ENCODE measurements around the gene RFT1. TPM values are rescaled to one million over a fixed set of nuclear protein-coding genes. Genes with fewer than 3 reads are reported as not detected.

RFT1 gene
- total RNA-seq, 1 experiment from 2014 or later = 26.3 TPM

GRCh38 chr3:53082736-53083135, 47.5 kb downstream of the RFT1 start (continued):
- no peak for TF ChIP-seq AR (CRISPR knock-in tag; IDR thresholded peaks at IDR 0.05)
- no peak for TF ChIP-seq SMAD3 (CRISPR knock-in tag; IDR thresholded peaks at IDR 0.05; ENCODE audit: borderline replicate concordance)
- TF ChIP-seq TCF7 (CRISPR knock-in tag; IDR thresholded peaks at IDR 0.05; ENCODE audit: low read depth) = no peak
- no peak for TF ChIP-seq NR2C2 (CRISPR knock-in tag; IDR thresholded peaks at IDR 0.05)
- no peak for TF ChIP-seq FOXJ3 (CRISPR knock-in tag; IDR thresholded peaks at IDR 0.05; ENCODE audit: borderline replicate concordance)
- TF ChIP-seq ZNF232 (CRISPR knock-in tag; IDR thresholded peaks at IDR 0.05) = no peak
- no peak for TF ChIP-seq MLX (CRISPR knock-in tag; IDR thresholded peaks at IDR 0.05)

- DNase-seq (ENCODE audit: low spot score) (no peak), ATAC-seq (no peak)
- POLR2A ChIA-PET = no interaction called here
- no peaks in the 10 kb centered on the region for H3K36me3 Mint-ChIP-seq
- TF ChIP-seq NFATC4 (CRISPR knock-in tag; IDR thresholded peaks at IDR 0.05) = no peak
- CTCF ChIA-PET = no interaction called here
- no peaks in the 10 kb centered on the region for H3K9me3 Mint-ChIP-seq
- no peak overlapping the region for H3K4me3 Mint-ChIP-seq
- H3K27ac Mint-ChIP-seq = no peak overlapping the region
- no peaks in the 10 kb centered on the region for H3K4me1 Mint-ChIP-seq
- no peaks in the 10 kb centered on the region for H3K27me3 Mint-ChIP-seq (ENCODE audit: low read depth)
These were observed 48.9 kb downstream of the RFT1 start for GRCh38 chr3:53081318-53081717.

GRCh38 chr3:53080612-53081205, 49.5 kb downstream of the RFT1 start:
- Mint-ChIP-seq H3K4me3 (no peak overlapping the region), H3K4me1 (no peaks in the 10 kb centered on the region), H3K27me3 (ENCODE audit: low read depth) (no peaks in the 10 kb centered on the region), H3K27ac (no peak overlapping the region), H3K36me3 (no peaks in the 10 kb centered on the region), H3K9me3 (no peaks in the 10 kb centered on the region)
- no peak for ATAC-seq
- DNase-seq (ENCODE audit: low spot score) = no peak
- ChIA-PET CTCF (interaction anchor here (1.2 to 1.3 kb wide), 2 partner anchors 11 to 29 kb away, joined by 4 to 6 read pairs; no protein-coding TSS in a partner anchor), POLR2A (no interaction called here)
- TF ChIP-seq ZNF425 (CRISPR knock-in tag; conservative IDR thresholded peaks at IDR 0.05) = no peak
- no peak for TF ChIP-seq SMAD3 (CRISPR knock-in tag; IDR thresholded peaks at IDR 0.05; ENCODE audit: borderline replicate concordance)
- TF ChIP-seq ZMAT4 (CRISPR knock-in tag; IDR thresholded peaks at IDR 0.05) = no peak
- no peak for TF ChIP-seq ZNF281 (CRISPR knock-in tag; IDR thresholded peaks at IDR 0.05)
- no peak for TF ChIP-seq PREB (CRISPR knock-in tag; IDR thresholded peaks at IDR 0.05; ENCODE audit: borderline replicate concordance)
- no peak for TF ChIP-seq MXD4 (CRISPR knock-in tag; IDR thresholded peaks at IDR 0.05; ENCODE audit: borderline replicate concordance)
- no peak for TF ChIP-seq ZSCAN18 (CRISPR knock-in tag; IDR thresholded peaks at IDR 0.05)
- no peak for TF ChIP-seq ZNF232 (CRISPR knock-in tag; IDR thresholded peaks at IDR 0.05)
- no peak for TF ChIP-seq ATF6 (CRISPR knock-in tag; IDR thresholded peaks at IDR 0.05)
- TF ChIP-seq FOXJ3 (CRISPR knock-in tag; IDR thresholded peaks at IDR 0.05; ENCODE audit: borderline replicate concordance) = no peak
- TF ChIP-seq OVOL2 (CRISPR knock-in tag; IDR thresholded peaks at IDR 0.05; ENCODE audit: borderline replicate concordance) = no peak

Data from WTC11 (cell line).